GM15510 (cell line): ENCODE results near the gene RAB10.

Experiments used
- POLR2A ChIP-seq: IDR thresholded peaks from 3 replicates; pipeline ENCODE4 v1.6.1; 2011; ENCODE audit warnings: borderline replicate concordance; ENCODE audit not compliant: insufficient read length; ENCODE audit errors: extremely low read depth

RAB10 gene

DNA sequence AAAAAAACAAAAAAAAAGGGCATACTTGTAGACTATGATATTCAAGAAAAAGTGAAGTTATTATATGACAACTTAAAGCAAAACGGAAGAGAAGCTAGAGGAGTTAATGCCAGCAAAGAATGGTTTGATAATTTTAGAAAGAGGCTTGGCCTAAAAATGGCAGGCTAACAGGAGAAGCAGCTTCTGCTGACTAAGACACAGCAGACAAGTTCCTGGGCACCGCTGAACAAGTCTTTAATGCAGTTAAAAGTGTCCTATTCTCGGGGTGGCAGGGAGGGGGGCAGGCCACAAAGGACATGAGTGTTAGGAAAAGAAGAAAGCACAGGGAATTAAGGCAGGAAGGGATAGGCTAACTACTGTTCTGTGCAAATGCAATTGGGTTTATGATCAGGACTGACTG lies 88.7 kb downstream of the RAB10 start:
- TF ChIP-seq POLR2A: no peak

DNA sequence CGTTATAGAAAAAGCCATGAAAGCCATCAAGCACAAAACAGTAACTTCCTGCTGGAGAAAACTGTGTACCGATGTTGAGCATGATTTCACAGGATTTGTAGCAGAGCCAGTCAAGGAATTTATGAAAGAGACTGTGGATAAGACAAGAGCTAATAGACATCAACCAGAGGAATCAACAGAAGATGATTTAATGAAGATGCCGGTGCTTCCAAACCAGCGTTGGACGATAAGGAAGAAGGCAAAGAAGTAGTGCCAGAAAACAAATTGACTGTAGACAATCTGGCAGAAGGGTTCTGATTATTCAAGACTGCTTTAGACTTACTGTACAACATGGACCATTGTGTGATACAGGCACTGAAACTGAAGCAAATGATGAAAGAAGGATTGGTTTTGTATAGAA lies 89.5 kb downstream of the RAB10 start:
- TF ChIP-seq POLR2A: no peak

DNA sequence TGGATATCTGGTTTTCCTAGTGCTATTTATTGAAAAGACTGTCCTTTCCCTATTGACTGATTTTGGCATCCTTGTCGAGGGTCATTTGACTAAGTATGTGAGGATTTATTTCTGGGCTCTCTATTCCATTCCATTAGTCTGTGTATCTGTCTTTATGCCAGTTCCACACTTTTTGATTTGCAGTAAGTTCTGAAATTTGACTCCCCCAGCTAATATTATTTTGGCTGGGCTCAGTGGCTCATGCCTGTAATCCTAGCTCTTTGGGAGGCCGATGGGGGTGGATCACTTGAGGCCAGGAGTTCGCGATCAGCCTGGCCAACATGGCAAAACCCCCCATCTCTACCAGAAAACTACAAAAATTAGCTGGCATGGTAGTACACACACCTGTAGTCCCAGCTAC lies 92.2 kb downstream of the RAB10 start:
- no peak for TF ChIP-seq POLR2A

DNA sequence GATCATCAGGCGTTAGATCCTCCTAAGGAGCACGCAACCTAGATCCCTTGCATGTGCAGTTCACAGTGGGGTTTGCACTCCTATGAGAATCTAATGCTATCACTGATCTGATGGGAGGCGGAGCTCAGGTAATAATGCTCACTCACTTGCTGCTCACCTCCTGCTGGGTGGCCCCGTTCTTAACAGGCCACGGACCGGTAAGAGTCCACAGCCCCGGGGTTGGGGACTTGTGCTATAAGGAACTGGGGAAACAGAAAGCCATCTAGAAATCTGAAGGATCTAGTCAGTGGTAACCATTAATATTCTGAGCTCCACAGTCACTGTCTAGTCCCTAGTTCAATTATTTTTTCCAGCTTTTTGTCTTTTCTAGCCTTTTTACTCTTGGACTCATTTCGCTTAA lies 94.3 kb downstream of the RAB10 start:
- no peak for TF ChIP-seq POLR2A

DNA sequence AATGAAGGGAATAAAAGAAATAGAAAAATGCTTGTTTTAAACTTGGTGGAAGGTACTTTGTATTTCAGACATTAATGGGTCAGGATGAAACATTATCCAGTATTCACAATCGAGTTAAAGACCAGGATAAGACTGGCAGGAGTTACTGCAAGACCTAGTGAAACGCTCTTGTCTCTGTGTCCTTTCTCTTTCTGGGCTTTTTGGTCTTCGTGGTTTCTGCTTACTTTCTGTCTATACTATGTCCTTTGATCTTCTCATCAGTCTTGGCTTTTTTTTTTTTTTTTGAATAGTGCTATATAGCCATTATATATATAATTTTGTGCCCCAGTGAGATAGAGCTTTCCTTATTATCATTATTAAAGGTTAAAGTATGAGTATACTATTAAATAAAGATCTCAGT lies 96.9 kb downstream of the RAB10 start:
- TF ChIP-seq POLR2A: no peak

DNA sequence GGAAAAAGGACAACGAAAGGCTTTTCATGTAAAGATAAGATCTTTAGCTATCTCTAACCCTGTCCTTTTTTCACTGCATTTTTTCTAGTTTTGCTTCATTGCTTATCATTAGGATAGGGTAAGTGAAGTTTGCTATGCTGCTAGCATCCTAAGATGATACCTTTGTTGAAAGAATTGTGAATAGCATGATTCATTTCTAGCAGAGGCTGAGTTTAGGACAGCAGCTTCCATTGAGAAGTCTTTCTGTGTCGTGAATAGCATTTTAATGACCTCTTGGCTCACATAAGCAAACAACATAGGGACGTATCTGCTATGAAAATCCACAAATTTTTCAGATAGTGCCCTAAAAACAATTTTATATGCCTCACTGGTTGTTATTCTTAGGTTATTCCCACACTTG lies 102.6 kb downstream of the RAB10 start:
- TF ChIP-seq POLR2A: no peak

DNA sequence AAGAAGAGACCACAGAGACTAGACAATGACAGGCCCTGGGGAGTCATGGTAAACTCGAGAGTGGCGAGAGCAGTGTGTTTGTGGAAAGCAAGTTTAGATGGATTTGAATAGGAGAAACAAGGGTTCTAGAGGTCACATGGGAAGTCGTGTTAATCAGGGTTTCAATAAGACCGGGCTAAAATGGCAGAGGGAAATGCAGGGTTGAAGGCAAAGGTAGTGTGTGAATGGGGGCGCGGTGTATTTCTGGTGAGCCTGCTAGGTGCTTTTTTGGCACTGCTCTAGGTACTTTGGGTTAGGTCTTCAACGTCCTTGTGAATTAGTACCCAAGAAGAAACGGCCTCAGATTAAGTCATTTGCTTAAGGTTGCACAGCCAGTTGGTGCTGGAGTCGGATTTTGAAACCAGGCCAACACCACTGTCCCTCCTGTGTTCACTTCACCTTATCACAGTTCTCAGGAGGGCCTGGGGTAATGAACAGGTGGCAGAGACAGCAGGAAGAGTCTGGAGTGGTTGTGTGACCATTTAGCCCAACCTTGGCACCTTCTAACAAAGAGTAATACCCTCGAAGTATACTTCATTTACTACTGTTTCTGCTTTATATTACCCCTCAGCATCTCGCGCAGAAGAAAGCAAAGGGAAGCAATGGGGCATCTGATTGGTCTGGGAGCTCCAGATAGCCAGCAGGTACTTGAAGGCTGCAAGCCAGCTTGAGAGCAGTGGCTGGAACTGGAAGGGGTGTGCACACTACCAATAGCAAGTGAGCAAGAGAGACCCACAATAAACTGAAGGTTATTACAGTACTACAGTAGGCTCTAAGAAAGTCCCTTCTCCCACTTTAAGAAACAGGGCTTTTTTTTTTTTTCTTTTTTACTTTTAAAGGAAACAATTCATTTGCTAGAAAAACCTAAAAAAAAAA lies 105.6 kb downstream of the RAB10 start:
- no peak for TF ChIP-seq POLR2A

DNA sequence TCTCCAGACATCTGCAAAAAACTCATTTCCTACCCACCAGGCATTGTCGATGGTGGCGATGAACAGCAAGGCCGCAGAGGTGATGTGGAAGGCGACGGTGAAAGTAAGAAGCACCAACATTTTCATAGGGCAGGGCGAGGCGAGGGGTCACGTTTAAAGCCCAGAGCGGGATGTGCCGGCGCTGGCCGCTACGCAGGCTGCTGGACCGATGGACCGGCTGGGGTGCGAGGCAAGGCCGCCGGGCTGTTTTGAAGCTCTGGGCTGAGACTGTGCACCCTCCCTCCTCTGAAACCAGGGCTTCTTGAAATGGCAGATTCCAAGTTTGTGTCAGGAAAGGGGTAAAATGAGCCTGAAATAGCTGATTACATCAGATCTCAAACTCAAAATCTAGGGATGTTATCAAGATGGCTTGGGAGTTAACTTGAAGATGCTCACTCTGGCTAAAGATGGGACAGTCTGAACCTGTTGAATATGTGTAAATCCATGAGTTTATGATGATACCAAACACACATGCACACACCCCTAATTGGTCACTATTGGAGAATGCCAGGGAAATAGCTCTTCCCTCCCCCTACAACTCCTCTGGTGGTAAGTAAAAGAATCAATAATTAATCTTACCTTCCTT lies 107.4 kb downstream of the RAB10 start:
- TF ChIP-seq POLR2A: no peak

DNA sequence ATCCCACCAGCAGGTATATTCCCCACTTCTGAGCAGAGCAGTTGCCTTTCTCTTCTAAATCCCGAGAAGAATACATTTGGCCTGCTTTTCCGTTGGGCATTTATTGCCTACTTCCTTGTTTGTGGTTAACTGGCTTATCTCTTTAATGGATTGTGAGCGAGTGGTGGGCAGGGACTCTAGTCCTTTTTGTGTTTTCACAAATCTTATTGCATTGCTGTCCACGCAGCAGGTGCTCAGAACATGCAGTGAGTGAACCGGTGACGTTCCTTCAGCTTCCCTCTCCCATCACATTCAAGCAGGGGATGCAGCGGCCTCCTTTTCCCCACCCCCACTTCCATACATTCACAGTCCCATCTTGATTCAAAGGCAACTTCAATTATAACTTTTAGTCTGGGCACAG lies 110.1 kb downstream of the RAB10 start:
- no peak for TF ChIP-seq POLR2A

DNA sequence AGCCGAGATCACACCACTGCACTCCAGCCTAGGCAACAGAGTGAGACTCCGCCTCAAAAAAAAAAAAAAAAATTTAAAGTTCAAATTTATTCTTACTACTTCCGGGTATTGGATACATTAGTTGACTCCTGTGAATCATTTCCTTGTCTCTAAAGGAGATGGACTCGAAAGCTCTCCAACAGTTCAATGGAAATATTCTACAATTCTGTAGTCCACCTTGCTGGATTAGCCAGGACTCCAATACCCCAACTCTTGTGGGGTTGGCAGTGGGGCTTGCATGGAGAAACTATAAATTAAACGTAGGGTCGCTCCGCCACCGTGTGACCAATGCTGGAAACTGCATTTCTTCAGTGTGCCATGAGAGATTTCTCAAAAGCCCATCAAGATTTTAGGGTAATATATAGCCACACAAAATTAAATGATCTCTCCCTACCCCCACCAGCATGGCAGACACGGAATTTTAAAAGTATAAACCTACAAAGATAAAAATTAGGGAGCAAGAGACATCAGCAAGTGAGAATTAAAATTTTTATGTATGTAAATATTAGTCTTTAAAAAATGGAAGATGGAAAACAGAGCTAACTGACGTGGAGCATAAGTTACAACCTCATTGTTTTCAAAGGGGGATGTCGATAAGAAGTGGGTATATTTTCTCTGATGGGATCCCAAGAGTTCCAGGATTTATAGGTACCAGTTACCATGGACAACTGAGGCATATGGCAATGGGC lies 111.2 kb downstream of the RAB10 start:
- TF ChIP-seq POLR2A: no peak

DNA sequence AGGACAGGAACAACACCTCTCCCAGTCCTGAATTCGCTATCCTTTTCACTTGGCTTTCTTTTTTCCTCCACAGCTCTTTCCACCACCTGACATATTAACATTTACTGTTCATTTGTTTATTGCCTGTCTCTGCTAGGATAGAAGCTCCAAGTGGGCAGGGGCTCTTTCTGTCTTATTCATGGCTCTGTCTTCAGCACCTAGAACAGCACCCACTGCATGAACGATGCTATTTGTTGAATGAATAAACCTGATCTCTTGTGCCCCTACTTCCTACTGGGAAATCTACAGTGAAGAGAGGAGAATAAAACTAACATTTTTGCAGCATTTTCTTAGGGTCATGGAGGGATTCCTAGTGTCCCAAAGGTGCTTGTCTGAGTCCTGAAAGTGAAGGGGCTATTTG lies 114.6 kb downstream of the RAB10 start:
- TF ChIP-seq POLR2A: no peak

DNA sequence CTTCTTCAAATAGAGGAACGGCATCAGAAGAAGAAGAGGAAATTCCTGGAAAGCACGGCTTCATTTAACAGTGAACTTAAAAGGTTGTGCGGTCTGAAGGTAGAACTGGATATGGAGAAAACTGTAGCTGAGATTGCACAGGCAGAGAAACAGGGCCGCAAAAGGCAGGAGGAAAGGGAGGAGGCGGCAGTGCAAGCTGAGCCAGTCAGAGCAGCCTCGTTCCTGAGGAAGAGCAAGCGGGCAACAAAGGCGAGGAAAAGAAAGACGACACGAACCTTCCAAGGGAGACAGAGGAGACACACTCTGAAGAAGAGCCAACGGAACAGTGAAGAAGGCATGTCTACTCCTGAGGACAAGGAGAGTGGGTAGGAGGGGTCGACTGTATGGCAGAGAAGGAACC lies 116.4 kb downstream of the RAB10 start:
- TF ChIP-seq POLR2A: no peak

DNA sequence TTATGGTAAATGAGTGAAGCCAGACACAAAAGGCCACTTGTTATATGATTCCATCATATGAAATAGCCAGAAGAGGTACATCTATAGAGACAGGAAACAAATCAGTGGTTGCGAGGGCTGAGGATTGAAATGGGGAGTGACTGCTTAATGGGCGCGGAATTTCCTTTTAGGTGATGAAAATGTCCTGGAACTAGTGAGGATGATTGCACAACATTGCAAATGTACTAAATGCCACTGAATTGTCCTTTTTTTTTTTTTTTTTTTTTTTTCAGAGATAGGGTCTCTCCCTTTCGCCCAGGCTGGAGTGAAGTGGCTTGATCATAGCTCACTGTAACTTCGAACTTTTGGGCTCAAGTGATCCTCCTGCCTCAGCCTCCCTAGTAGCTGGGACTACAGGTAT lies 123.7 kb downstream of the RAB10 start:
- TF ChIP-seq POLR2A: no peak

DNA sequence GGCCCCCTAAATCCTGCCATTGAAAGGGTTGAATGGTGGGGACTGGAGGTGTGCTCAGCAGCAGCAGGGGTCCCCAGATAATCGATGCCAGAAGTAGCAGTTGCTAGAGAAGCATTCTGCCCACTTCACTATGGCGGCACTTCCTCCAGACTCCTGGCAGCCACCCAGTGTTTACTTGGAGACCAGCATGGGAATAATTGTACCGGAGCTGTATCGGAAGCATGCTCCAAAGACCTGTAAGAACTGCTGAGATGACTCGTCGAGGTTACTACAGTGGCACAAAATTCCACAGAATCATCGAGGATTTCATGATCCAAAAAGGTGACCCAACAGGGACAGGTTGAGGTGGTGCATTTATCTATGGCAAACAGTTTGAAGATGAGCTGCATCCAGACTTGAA lies 128.0 kb downstream of the RAB10 start:
- no peak for TF ChIP-seq POLR2A

DNA sequence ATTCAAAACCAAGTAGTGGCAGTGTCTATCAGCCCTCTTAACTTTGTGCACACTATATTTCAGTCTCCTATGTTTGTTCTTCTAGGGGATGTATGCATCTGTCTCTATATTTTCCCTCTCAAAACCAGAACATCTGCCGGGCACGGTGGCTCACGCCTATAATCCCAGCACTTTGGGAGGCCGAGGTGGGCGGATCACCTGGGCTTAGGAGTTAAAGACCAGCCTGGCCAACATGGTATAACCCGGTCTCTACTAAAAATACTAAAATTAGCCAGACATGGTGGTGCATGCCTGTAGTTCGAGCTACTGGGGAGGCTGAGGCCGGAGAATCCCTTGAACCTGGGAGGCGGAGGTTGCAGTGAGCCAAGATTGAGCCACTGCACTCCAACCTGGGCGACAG lies 129.1 kb downstream of the RAB10 start:
- no peak for TF ChIP-seq POLR2A
